ENCODE measurements around the gene HRNR. TPM values are rescaled to one million over a fixed set of nuclear protein-coding genes. Genes with fewer than 3 reads are reported as not detected.

The HRNR gene
- total RNA-seq, 4 donors from 2014 or later: 0.18 TPM; not detected in 3

- intact Hi-C loops (cut with DNase I): loop anchor here (10.0 kb wide), 1 partner anchor 266 kb away; no protein-coding TSS in a partner anchor
- DNase-seq: no peak
- H3K27ac ChIP-seq: peak overlapping the region; percentile 27 to 84 (median 53)
- H3K4me3 ChIP-seq: peak overlapping the region; percentile 15 to 59 (median 50)
- H3K27me3 ChIP-seq: peaks cover 0 to 6% (median 0%) of the 10 kb centered on the region in 4 donors
- WGBS, 2 donors: 23 to 46% methylated on average over 11 to 24 of the region's 62 CpGs
- no peaks in the 10 kb centered on the region for H3K9me3 ChIP-seq
- peaks cover 20 to 86% (median 34%) of the 10 kb centered on the region in 3 donors for H3K4me1 ChIP-seq
- no peak for TF ChIP-seq POLR2A (IDR thresholded peaks at IDR 0.05)
- TF ChIP-seq CTCF (IDR thresholded peaks at IDR 0.05): peak; percentile 60 to 81 (median 66)
- no peaks in the 10 kb centered on the region for H3K36me3 ChIP-seq
Measured at GRCh38 chr1:152188673-152189591, 35.1 kb downstream of the HRNR start.

DNA sequence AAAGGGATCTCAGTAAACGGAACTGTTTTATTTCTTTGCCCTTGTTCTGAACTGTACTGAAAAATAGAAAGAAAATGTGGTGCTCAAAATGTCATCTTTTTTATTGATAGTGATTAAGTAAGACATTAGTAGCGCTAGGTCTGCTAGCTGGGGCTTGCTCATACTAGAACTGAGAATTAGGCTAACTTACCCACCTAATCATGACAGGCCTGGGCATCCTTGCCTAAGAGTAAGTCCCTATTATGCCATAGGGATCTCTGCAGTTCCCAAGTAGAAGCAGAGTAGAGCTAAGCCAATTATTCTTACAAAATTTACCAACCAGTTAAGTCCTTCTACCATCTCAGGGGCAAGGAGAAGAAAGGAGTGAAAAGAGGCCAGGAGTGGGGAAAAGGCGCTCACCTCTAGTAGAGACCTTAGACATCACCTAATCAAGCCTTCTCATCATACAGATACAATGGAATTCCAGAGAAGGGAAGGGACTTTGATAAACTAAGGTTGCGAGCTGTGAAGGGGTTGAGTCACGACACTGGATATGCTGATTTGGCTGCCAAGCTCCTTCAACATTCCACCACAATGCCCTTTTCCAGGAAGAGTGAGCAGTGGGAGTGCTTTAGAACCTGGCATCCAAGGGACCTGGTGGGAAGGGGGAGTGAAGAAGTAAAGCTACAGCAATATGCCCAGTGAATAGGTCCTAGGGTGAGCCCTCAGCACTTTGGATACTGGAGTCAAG, 37.3 kb downstream of the HRNR start:
- no peak overlapping the region for H3K4me3 ChIP-seq
- H3K27ac ChIP-seq: peak overlapping the region; percentile 41 to 68 (median 64)
- no peak for DNase-seq
- H3K36me3 ChIP-seq: no peaks in the 10 kb centered on the region
- 38 to 48% methylated on average over 5 of the region's 5 CpGs for WGBS, 2 donors
- H3K4me1 ChIP-seq: peaks cover 26 to 99% (median 44%) of the 10 kb centered on the region in 3 donors
- H3K9me3 ChIP-seq: no peaks in the 10 kb centered on the region
- H3K27me3 ChIP-seq: peaks cover 0 to 6% (median 0%) of the 10 kb centered on the region in 4 donors
- intact Hi-C loops (cut with DNase I): loop anchor here (10.0 kb wide), 1 partner anchor 268 kb away; no protein-coding TSS in a partner anchor
- TF ChIP-seq POLR2A (IDR thresholded peaks at IDR 0.05) (no peak), CTCF (IDR thresholded peaks at IDR 0.05) (no peak)

- H3K27me3 ChIP-seq: peaks cover 0 to 6% (median 0%) of the 10 kb centered on the region in 4 donors
- H3K9me3 ChIP-seq: no peaks in the 10 kb centered on the region
- no peak for DNase-seq
- no peaks in the 10 kb centered on the region for H3K36me3 ChIP-seq
- 32 to 40% methylated on average over 5 to 8 of the region's 8 CpGs for WGBS, 2 donors
- no peak for TF ChIP-seq POLR2A (IDR thresholded peaks at IDR 0.05)
- peak; percentile 44 to 91 (median 88) for TF ChIP-seq CTCF (IDR thresholded peaks at IDR 0.05)
- H3K4me3 ChIP-seq: no peak overlapping the region
- peaks cover 26 to 92% (median 35%) of the 10 kb centered on the region in 3 donors for H3K4me1 ChIP-seq
- intact Hi-C loops (cut with DNase I): loop anchor here (10.0 kb wide), 1 partner anchor 269 kb away; no protein-coding TSS in a partner anchor
- H3K27ac ChIP-seq: peak overlapping the region; percentile 7 to 68 (median 64)
Measured at GRCh38 chr1:152185544-152186391, 38.2 kb downstream of the HRNR start.

- Histone ChIP-seq H3K4me3 (no peak overlapping the region), H3K4me1 (peaks cover 7 to 76% (median 32%) of the 10 kb centered on the region in 3 donors), H3K27ac (peak overlapping the region; percentile 68 to 83 (median 76)), H3K27me3 (no peaks in the 10 kb centered on the region), H3K36me3 (no peaks in the 10 kb centered on the region), H3K9me3 (no peaks in the 10 kb centered on the region)
- 35 to 50% methylated on average over 2 of the region's 2 CpGs for WGBS, 2 donors
- DNase-seq: no peak
- TF ChIP-seq CTCF (IDR thresholded peaks at IDR 0.05) (no peak), POLR2A (IDR thresholded peaks at IDR 0.05) (no peak)
- intact Hi-C loops (cut with DNase I): loop anchor here (5.0 to 10.0 kb wide), 3 partner anchors 41 to 272 kb away; no protein-coding TSS in a partner anchor
Measured at GRCh38 chr1:152182944-152183361, 41.0 kb downstream of the HRNR start.

All from esophagus squamous epithelium (tissue), 5 donors.